GM12878 (cell line): Measurements from ENCODE around the gene TUFM. TPM values are rescaled to one million over a fixed set of nuclear protein-coding genes. Genes with fewer than 3 reads are reported as not detected.

Experiments used
- BCL3 ChIP-seq: IDR thresholded peaks from 2 replicates; pipeline ENCODE4 v1.6.1; 2011; ENCODE audit warnings: borderline replicate concordance, low read depth, mild to moderate bottlenecking, moderate library complexity, low read length; ENCODE audit not compliant: insufficient read depth, poor library complexity, severe bottlenecking
- CBX3 ChIP-seq: fragments of 200-600 bp; sonication (generic); IDR thresholded peaks from 2 replicates; pipeline ENCODE4 v1.6.1; 2016; ENCODE audit warnings: low read depth, borderline replicate concordance
- CREM ChIP-seq: IDR thresholded peaks from 2 replicates; pipeline ENCODE4 v1.6.1; 2014; ENCODE audit warnings: antibody characterized with exemption, low read depth
- DPF2 ChIP-seq: fragments of 450-650 bp; IDR thresholded peaks from 2 replicates; pipeline ENCODE4 v1.6.1; 2017; ENCODE audit warnings: mild to moderate bottlenecking
- ETV6 ChIP-seq, 2 experiments: fragments of 450-650 bp in 1 of 2; IDR thresholded peaks in 1 of 2; conservative IDR thresholded peaks in 1 of 2; 2 replicates each; pipeline ENCODE4 v1.6.1; 2014; ENCODE audit warnings: antibody characterized with exemption in 1 of 2, borderline replicate concordance in 1 of 2, low read depth in 1 of 2, mild to moderate bottlenecking in 1 of 2, moderate library complexity in 1 of 2
- FOXM1 ChIP-seq: IDR thresholded peaks from 2 replicates; pipeline ENCODE4 v1.6.1; 2012; ENCODE audit warnings: low read depth, mild to moderate bottlenecking, inconsistent platforms, low read length, moderate library complexity
- GABPA ChIP-seq: IDR thresholded peaks from 2 replicates; pipeline ENCODE4 v1.6.1; 2014; ENCODE audit warnings: antibody characterized with exemption, low read depth, mild to moderate bottlenecking, inconsistent platforms
- HDGF ChIP-seq: fragments of 450-650 bp; IDR thresholded peaks from 2 replicates; pipeline ENCODE4 v1.6.1; 2016; ENCODE audit warnings: antibody characterized with exemption
- KAT2A ChIP-seq: conservative IDR thresholded peaks from 2 replicates; pipeline ENCODE4 v1.6.1; 2011; ENCODE audit warnings: low read depth, low read length; ENCODE audit not compliant: control insufficient read depth
- MLLT1 ChIP-seq: fragments of 450-650 bp; IDR thresholded peaks from 2 replicates; pipeline ENCODE4 v1.6.1; 2016; ENCODE audit warnings: mild to moderate bottlenecking
- NKRF ChIP-seq: fragments of 450-650 bp; conservative IDR thresholded peaks from 2 replicates; pipeline ENCODE4 v1.6.1; 2017; ENCODE audit warnings: mild to moderate bottlenecking, moderate library complexity
- NR2F1 ChIP-seq: fragments of 450-650 bp; conservative IDR thresholded peaks from 2 replicates; pipeline ENCODE4 v1.6.1; 2017; ENCODE audit warnings: mild to moderate bottlenecking
- POLR2A ChIP-seq: IDR thresholded peaks from 2 replicates; pipeline ENCODE4 v1.6.1; 2011; ENCODE audit warnings: low read depth, mild to moderate bottlenecking, low read length
- POLR2AphosphoS5 ChIP-seq: IDR thresholded peaks from 2 replicates; pipeline ENCODE4 v1.6.1; 2011; ENCODE audit warnings: mild to moderate bottlenecking, low read length, inconsistent platforms
- RUNX3 ChIP-seq: IDR thresholded peaks from 2 replicates; pipeline ENCODE4 v1.6.1; 2012; ENCODE audit warnings: low read length, inconsistent platforms
- SMAD5 ChIP-seq: IDR thresholded peaks from 2 replicates; pipeline ENCODE4 v1.6.1; 2016; ENCODE audit warnings: antibody characterized with exemption, low read depth
- SRF ChIP-seq, 2 experiments: IDR thresholded peaks; 2 replicates each; pipeline ENCODE4 v1.6.1; 2011; ENCODE audit warnings: low read depth in 2 of 2, low read length in 2 of 2, mild to moderate bottlenecking in 1 of 2, moderate library complexity in 1 of 2
- STAT1 ChIP-seq: fragments of 450-650 bp; conservative IDR thresholded peaks from 2 replicates; pipeline ENCODE4 v1.6.1; 2014; ENCODE audit warnings: antibody characterized with exemption, mild to moderate bottlenecking
- TAF1 ChIP-seq: IDR thresholded peaks from 2 replicates; pipeline ENCODE4 v1.6.1; 2011; ENCODE audit warnings: mild to moderate bottlenecking, low read depth, low read length, borderline replicate concordance
- TCF12 ChIP-seq: IDR thresholded peaks from 2 replicates; pipeline ENCODE4 v1.6.1; 2011; ENCODE audit warnings: low read depth, mild to moderate bottlenecking, low read length
- YY1 ChIP-seq: IDR thresholded peaks from 2 replicates; pipeline ENCODE4 v1.6.1; 2011; ENCODE audit warnings: low read depth, mild to moderate bottlenecking, low read length
- ZNF217 ChIP-seq: fragments of 450-650 bp; IDR thresholded peaks from 2 replicates; pipeline ENCODE4 v1.6.1; 2017; ENCODE audit warnings: antibody characterized with exemption, mild to moderate bottlenecking
- polyA plus RNA-seq, 11 experiments: library from polyadenylated mRNA; depleted of rRNA in 4 of 11; unstranded in 6 of 11; stranded (reverse) in 5 of 11; fragments of >200 nt; fragmentation: Nextera tagmentation in 4 of 11; fragmentation: Illumina TruSeq in 1 of 11; extraction: Ambion mirVana in 4 of 11; extraction: Trizol in 1 of 11; gene quantifications; 1 replicate in 1 of 11; 2 replicates in 10 of 11; pipeline versions ENCODE4 v1.2.1 to v1.2.3, GENCODE V29; 2011 to 2016; ENCODE audit warnings: inconsistent platforms in 2 of 11, missing spikeins in 2 of 11, low read depth in 1 of 11
- total RNA-seq, 4 experiments: library from RNA; depleted of rRNA in 3 of 4; stranded (reverse); fragments of >200 nt in 3 of 4; fragmentation: Illumina TruSeq in 1 of 4; extraction: Trizol in 1 of 4; gene quantifications; 2 replicates each; pipeline versions ENCODE4 v1.2.1 to v1.2.3, GENCODE V29; 2013 to 2021
- TF ChIP-seq, protein P1 (sequence below): IDR thresholded peaks from 2 replicates; pipeline ENCODE4 v1.6.1; 2011; ENCODE audit warnings: mild to moderate bottlenecking, low read depth, low read length, moderate library complexity; ENCODE audit not compliant: insufficient replicate concordance

Gene TUFM
- total and polyA plus RNA-seq, 10 of the 15 experiments (the other 5 are each of a cell fraction or from before 2014, with no cell fraction given): 23.4 to 354 (median 182) TPM

DNA sequence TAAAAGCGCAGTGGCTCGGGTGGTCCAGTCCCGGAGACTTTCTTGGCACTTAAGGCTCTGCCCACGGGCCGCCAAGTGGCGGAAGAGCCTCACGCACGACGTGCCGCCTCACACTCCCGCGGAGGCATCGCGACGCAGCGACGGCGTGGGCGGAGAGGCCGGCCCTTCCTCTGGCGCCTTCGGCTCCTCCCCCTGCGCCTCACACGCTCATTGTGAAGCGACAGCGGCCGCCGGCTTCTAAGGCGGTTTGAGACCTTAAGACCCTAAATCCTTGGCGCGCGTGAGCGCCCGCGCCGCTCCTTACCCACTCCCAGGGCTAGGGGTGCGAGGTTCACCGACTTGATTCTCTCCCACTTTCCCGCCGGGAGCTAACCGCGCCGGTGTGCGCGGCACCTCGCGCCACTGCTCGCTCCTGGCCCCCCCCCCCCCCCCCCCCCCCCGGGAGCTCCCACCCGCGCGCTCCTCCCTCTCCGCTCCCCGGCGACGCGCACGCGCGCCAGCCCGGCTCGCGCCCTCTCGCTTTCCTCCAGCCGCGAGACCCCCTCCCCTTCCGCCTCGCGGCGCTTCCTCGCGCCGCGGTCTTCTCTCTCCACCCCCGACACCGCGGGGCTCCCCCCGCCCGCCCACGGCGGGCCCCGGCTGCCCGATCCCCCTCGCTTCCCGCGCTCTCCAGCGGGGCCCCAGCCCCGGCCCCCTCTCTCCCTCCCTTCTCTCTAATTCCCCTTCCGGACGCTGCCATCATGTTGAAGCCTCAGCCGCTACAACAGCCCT is 23.4 kb downstream of the TUFM start, which contains the start of gene ATXN2L (continued):
- TF ChIP-seq BCL3 (peak; percentile 80), YY1 (peak; percentile 89), NR2F1 (peak; percentile 77), RUNX3 (peak; percentile 79), POLR2AphosphoS5 (peak; percentile 97), SRF (IDR thresholded peaks at IDR 0.05; ENCODE audit: low read depth in 2 of 2, low read length in 2 of 2) (peak in 1 of 2 experiments; percentile 40; a peak in 1 of 4 replicates), NKRF (peak; percentile 72), DPF2 (peak; percentile 81), KAT2A (no peak), MLLT1 (peak; percentile 81), SMAD5 (peak; percentile 89), HDGF (peak; percentile 65; the same call in 1 of the 2 replicates), STAT1 (no peak; the same call in 1 of the 2 replicates), CREM (peak; percentile 97), TCF12 (peak; percentile 72; the same call in 1 of the 2 replicates), FOXM1 (0 out of 2 replicates have a peak, but pooled peaks have one; percentile 11), POLR2A (peak; percentile 92), TAF1 (peak; percentile 93), CBX3 (no peak), ZNF217 (0 out of 2 replicates have a peak, but pooled peaks have one; percentile 35), GABPA (0 out of 2 replicates have a peak, but pooled peaks have one; percentile 15), ETV6 (conservative IDR thresholded peaks at IDR 0.05 in 1 of 2, IDR thresholded peaks at IDR 0.05 in 1 of 2; ENCODE audit: borderline replicate concordance in 1 of 2, low read depth in 1 of 2) (peak in 1 of 2 experiments; percentile 49; a peak in 1 of 4 replicates)
- TF ChIP-seq, protein P1, sequence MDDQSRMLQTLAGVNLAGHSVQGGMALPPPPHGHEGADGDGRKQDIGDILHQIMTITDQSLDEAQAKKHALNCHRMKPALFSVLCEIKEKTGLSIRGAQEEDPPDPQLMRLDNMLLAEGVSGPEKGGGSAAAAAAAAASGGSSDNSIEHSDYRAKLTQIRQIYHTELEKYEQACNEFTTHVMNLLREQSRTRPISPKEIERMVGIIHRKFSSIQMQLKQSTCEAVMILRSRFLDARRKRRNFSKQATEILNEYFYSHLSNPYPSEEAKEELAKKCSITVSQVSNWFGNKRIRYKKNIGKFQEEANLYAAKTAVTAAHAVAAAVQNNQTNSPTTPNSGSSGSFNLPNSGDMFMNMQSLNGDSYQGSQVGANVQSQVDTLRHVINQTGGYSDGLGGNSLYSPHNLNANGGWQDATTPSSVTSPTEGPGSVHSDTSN: peak; percentile 89
